ENCODE measurements around the gene CARS2. TPM values are rescaled to one million over a fixed set of nuclear protein-coding genes. Genes with fewer than 3 reads are reported as not detected.

Gene CARS2
- total and polyA plus RNA-seq, 2 donors (not counting 3 experiments of a cell fraction or from before 2014, with no cell fraction given), result 42.0 to 51.2 TPM

DNA sequence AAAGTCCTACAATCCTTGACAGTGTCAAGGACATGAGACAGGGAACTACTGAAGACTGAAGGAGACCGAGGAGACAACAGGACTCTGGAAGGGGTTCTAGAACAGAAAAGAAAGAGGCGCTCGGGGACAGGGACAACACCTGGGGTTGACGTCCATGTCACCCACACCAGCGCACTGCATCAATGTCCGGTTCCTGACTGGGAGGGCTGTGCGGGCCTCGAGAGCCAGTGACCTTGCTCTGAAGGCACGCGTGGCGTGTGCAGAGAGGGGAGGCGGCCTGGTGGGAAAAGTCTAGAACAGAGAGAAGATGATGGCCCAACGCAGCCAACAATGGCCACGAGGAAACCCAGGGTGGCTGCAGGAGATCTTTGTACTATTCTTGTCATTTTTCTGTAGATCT, 5.7 kb downstream of the CARS2 start:
- no peak overlapping the region for H3K9ac ChIP-seq (replicated peaks; ENCODE audit: extremely low read depth, insufficient read depth, low read length)
- CTCF ChIA-PET, result no interaction called here

More for the DNA sequence above, 5.7 kb downstream of the CARS2 start:
- no peaks in the 10 kb centered on the region for H3K27me3 ChIP-seq (ENCODE audit: control insufficient read depth in 2 of 2, insufficient read depth in 2 of 2, low read length in 2 of 2)
- FAIRE-seq (no peak), DNase-seq (ENCODE audit: low read depth, low spot score) (no peak)
- intact Hi-C loops (cut with micrococcal nuclease), result no loop called here
- no peaks in the 10 kb centered on the region for H4K20me1 ChIP-seq (replicated peaks; ENCODE audit: control insufficient read depth, extremely low read depth, insufficient read depth, low read length)
- no peak overlapping the region for H3K4me3 ChIP-seq (replicated peaks in 1 of 3; ENCODE audit: insufficient read depth in 1 of 3, low read depth in 1 of 3, low read length in 3 of 3)
- peaks cover 6% of the 10 kb centered on the region for H3K4me1 ChIP-seq (ENCODE audit: control insufficient read depth, extremely low read depth, insufficient read depth, low read length)
- no peak overlapping the region for H3K4me2 ChIP-seq (ENCODE audit: insufficient read depth, low read length)
- H3K27ac ChIP-seq (ENCODE audit: insufficient read depth, low read depth, low read length), result no peak overlapping the region
- H2AFZ ChIP-seq (ENCODE audit: low read depth, low read length), result no peak overlapping the region
- POLR2A ChIA-PET, result no interaction called here
- peaks cover 0 to 8% of the 10 kb centered on the region in 2 experiments for H3K36me3 ChIP-seq (ENCODE audit: control insufficient read depth in 2 of 2, extremely low read depth in 1 of 2, insufficient read depth in 2 of 2, low read length in 2 of 2)
- no TSS peak for BruUV-seq (replicated peaks)
- H3K9me3 ChIP-seq (replicated peaks; ENCODE audit: control insufficient read depth, insufficient read depth, low read length), result no peaks in the 10 kb centered on the region
- peaks cover 14% of the 10 kb centered on the region for H3K79me2 ChIP-seq (ENCODE audit: control insufficient read depth, insufficient read depth, low read length)
- H3K9me1 ChIP-seq (replicated peaks; ENCODE audit: control insufficient read depth, extremely low read depth, insufficient read depth, low read length), result no peaks in the 10 kb centered on the region
- dilution Hi-C loops (cut with MboI; ENCODE audit: extremely low pct_ligation_motif_present, low sequenced_read_pairs), result no loop called here
- TF ChIP-seq JUN (IDR thresholded peaks at IDR 0.05; ENCODE audit: borderline replicate concordance, insufficient read depth, insufficient read length, low read depth), result no peak
- TF ChIP-seq FOS (IDR thresholded peaks at IDR 0.05; ENCODE audit: borderline replicate concordance, insufficient read depth, low read length), result no peak
- TF ChIP-seq MAX (IDR thresholded peaks at IDR 0.05; ENCODE audit: insufficient read depth, insufficient read length), result no peak
- TF ChIP-seq, protein P1, sequence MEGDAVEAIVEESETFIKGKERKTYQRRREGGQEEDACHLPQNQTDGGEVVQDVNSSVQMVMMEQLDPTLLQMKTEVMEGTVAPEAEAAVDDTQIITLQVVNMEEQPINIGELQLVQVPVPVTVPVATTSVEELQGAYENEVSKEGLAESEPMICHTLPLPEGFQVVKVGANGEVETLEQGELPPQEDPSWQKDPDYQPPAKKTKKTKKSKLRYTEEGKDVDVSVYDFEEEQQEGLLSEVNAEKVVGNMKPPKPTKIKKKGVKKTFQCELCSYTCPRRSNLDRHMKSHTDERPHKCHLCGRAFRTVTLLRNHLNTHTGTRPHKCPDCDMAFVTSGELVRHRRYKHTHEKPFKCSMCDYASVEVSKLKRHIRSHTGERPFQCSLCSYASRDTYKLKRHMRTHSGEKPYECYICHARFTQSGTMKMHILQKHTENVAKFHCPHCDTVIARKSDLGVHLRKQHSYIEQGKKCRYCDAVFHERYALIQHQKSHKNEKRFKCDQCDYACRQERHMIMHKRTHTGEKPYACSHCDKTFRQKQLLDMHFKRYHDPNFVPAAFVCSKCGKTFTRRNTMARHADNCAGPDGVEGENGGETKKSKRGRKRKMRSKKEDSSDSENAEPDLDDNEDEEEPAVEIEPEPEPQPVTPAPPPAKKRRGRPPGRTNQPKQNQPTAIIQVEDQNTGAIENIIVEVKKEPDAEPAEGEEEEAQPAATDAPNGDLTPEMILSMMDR (IDR thresholded peaks at IDR 0.05; ENCODE audit: extremely low read depth in 1 of 2, insufficient read depth in 1 of 2, low read depth in 1 of 2, low read length in 2 of 2), result no peak
- no peak for TF ChIP-seq POLR2A (IDR thresholded peaks at IDR 0.05; ENCODE audit: low read depth, low read length)
- TF ChIP-seq POLR2AphosphoS5 (IDR thresholded peaks at IDR 0.05; ENCODE audit: insufficient read depth, low read depth, low read length), result no peak
- no peak for TF ChIP-seq MYC (IDR thresholded peaks at IDR 0.05; ENCODE audit: low read depth, low read length)
- no peak for TF ChIP-seq EZH2 (IDR thresholded peaks at IDR 0.05; ENCODE audit: borderline replicate concordance, low read depth, low read length, severe bottlenecking)
- TF ChIP-seq GATA2 (IDR thresholded peaks at IDR 0.05; ENCODE audit: insufficient read depth, insufficient read length, low read depth, low read length), result no peak
